C1 segment of cervical spinal cord (tissue), 14 donors: ENCODE measurements around the gene BBS9.

Source experiments
- DNase-seq, 14 donors: peaks; one replicate each; lab custom pipeline; 2025; lab: John Stamatoyannopoulos, UW

BBS9 gene

DNA sequence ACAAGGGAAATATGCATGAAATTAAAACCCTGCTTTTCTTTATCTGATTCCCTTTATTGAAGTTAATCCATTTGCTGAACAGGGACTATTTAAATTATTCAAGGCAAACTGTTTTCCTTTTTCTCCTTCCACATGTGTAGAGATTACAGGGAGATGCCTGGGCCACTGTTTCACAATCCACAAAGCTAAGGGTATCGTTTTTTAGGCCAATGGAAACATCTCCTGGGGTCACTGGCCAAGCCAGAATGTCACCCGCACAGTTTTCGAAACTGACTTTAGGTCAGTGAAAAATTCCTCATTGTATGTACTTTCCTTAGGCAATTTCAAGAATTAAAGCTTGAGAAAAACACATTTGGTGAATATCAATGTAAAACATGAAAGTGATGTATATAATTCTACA is 516.8 kb downstream of the BBS9 start:
- DNase-seq, result no peak

DNA sequence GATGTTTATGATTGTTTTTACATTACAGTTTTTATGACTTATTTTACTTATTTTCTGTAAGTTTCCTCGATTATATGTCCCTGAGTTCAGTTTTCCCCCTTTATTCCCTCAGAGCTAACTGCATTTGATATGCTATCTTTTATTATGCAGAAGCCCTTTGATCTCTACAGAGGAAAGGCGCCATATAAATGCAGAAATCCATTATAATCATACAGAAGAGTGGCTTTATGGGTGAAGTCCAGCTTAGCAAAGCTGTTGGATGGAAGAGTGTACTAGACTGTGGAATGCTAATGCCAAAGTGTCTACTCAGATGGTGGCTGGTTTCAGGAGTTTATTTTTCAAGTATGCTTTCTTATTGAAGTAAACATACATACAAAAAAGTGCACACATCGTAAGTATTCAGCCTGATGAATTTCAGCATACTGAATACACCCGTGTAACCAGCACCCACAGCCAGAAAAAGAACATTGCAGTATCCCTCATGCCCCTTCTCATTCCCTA is 517.6 kb downstream of the BBS9 start:
- DNase-seq, result no peak

DNA sequence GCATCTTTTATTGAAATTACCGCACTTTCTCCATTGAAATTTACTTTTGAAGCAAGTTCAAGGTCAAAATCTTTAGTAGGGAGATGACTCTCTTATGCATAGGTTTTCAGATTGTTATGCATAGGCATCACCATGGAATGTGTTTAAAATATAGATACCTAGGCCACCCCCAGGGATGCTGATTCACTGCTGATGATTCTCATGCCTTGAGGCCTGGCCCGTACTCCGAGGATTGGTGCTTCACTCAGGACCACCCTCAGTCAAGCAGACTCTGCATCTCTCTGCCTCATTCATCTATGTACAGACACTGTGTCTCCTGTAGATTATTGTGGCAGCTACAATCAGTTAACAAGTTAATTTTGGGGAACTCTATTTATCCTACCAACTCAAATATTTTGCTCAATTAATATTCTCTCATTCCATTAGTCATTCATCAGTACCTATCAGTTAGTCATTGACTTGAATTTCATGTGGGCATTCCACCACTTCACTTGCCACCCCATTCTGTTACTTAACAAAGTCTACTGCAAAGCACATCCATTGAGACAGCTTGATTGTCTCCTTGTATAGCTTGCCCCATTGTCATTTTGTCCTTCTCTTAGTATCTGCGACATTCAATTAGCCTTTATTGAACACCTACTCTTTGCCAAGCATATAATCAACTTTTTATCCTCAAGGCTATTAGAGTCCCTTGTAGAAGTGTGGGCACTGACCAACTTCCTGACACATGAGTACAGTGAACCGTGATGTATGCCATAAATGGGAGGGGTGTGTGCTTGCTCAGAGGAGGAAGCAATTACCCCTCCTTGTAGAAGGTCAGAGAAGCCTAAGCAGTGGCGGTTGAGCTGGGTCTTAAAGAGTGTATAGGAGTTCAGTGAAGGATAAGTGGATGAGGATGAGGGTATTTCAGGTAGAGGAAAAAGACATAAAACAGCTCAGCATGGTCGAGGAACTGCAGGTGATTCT is 520.4 kb downstream of the BBS9 start:
- DNase-seq, result no peak

DNA sequence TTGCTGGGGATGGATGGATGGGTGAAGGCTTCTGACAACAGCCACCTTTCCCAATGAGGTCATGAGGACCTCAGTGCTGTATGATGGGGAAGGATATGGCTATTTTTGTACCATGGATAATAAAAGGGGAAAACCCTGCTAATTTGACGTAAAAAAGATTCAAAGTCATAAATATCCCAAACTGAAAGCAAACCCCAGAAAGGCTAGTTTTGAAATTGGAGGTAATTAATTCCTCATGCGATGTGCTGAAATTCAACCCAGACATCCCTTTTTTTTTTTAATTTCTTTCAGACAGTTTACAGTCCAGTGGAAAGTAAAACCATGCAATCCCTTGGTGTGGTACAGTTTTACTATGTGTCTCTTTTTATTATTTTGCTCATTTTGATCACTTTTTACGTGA is 521.5 kb downstream of the BBS9 start:
- DNase-seq, result no peak

DNA sequence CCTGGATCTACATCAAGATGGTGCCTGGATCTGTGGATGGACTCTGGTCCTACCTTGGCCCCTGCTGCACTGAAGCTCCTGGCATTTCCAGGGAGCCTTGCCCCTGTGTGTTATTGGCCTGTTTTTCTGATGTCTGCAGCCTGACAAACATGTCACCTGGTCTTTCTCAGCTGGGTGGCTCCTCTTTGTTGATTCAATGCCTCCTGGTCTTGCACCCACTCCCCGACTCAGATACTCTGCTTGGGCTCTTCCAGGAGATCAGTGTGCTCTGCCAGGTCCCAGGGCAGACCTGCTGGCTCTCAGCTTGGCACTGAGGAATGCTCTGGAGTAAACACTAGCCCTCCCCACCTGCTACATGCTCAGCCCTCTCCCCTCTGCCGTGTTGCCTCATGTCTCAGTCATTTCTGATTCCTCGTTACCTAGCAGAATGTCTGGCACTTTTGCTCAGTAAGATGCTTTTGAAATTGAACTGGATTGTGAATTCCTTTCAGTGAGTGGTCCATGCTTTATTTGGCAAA is 522.7 kb downstream of the BBS9 start:
- no peak for DNase-seq

DNA sequence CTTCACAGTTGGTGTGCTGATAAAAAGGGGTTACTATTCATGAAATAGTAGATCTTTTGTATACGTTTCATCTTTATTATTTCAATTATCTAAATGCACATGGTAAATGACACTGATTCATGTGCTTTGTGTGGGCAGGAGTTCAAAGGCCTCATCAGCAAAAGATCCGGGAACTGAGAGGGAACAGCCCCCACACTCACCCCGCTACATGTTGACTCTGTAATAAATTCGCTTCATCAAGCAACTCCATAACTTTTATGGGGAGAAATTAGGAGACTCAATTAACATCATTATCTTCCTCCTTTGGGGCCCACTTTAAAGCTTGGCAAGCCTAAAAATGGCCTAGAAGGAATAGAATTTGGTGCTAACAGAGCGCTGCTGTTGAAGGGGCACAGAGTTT is 525.3 kb downstream of the BBS9 start:
- no peak for DNase-seq
